ENCODE data around the gene TBC1D13.
"Not testable (repeated sequence)": the region's sequence is repeated elsewhere in the genome, so short reads cannot be mapped to it uniquely, and the experiment has no call there.

Gene TBC1D13

DNA sequence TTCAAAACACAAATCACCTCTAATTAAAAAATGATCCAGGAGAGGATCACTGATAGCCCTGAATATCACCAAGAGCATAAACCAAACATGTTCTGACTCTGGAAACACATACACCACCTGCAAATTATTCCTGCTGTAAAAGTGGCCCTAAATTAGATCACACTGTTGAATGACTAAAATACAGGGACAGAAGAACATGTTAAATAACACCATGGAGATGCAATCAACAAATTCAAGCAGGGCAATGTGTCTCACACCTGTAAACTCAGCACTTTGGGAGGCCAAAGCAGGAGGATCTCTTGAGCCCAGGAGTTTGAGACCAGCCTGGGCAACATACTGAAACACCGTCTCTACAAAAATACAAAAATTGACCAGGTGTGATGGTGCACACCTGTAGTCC, 60.8 kb downstream of the TBC1D13 start:
- DNase-seq = no peak

DNA sequence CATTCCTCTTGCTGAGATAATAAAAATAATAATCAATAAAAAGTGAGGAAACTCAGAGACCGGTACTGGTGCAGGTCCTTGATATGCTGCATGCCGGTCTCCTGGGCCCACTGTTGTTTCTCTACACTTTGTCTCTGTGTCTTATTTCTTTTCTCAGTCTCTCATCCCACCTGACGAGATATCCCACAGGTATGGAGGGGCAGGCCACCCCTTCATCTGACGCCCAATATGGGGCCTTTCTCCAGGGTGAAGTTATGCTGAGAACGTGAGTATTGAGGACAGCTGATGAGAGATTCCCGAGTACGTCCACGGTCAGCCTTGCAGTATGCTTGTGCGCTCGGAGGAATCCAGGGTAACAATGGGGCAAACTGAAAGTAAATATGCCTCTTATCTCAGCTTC, 64.0 kb downstream of the TBC1D13 start:
- DNase-seq = not testable (repeated sequence)

DNA sequence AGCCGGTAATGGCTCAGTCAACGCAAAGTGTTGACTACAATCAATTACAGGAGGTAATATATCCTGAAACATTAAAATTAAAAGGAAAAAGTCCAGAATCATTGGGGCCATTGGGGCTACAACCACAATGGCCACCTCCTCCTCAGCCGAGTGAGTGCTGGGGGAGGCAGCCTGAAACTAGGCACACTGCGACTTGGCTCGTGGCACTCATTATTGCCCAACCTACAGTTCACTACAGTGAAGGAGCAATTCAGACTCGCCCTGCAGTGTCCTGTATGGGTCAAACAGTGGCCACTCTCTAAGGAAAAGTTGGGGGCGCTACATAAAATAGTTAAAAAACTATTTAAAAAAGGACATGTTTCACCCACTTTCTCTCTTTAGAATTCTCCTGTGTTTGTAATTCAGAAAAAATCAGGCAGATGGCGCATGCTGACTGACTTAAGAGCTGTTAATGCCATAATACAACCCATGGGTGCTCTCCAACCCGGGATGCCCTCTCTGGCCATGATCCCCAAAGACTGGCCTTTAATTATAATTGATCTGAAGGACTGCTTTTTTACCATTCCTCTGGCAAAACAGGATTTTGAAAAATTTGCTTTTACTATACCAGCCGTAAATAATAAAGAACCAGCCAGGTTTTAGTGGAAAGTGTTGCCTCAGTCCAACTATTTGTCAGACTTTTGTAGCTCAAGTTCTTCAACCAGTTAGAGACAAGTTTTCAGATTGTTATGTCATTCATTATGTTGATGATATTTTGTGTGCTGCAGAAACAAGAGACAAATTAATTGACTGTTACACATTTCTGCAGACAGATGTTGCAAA, 64.9 kb downstream of the TBC1D13 start:
- not testable (repeated sequence) for DNase-seq

DNA sequence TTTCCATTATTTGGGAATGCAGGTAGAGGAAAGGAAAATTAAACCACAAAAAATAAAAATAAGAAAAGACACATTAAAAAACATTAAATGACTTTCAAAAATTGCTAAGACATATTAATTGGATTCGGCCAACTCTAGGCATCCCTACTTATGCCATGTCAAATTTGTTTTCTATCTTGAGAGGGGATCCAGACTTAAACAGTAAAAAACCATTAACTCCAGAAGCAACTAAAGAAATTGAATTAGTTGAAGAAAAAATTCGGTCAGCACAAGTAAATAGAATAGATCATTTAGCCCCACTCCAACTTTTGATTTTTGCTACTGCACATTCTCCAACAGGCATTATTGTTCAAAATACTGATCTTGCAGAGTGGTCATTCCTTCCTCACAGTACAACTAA, 65.6 kb downstream of the TBC1D13 start:
- DNase-seq = not testable (repeated sequence)

DNA sequence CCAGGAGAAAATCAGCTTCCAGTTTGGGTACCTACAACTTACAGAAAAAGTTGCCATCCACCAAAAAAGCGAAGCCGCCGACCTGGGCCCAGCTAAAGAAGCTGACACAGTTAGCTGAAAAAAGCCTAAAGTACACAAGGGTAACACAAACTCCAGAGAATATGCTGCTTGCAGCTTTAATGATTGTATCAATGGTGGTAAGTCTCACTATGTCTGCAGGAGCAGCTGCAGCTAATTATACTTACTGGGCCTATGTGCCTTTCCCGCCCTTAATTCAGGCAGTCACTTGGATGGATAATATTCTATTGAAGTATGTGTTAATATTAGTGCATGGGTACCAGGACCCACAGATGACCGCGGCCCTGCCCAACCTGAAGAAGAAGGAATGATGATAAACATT, 67.4 kb downstream of the TBC1D13 start:
- not testable (repeated sequence) for DNase-seq

DNA sequence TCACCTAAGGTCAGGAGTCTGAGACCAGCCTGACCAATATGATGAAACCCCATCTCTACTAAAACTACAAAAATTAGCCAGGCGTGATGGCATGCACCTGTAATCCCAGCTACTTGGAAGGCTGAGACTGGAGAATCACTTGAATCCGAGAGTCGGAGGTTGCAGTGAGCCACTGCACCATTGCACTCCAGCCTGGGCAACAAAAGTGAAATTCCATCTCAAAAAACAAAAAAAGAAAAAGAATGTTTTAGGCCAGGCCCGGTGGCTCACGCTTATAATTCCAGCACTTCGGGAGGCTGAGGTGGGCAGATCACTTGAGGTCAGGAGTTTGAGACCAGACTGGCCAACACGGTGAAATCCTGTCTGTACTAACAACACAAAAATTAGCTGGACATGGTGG, 71.4 kb downstream of the TBC1D13 start:
- not testable (repeated sequence) for DNase-seq
